K562 (cell line): ENCODE data around the gene HDAC6. TPM values are rescaled to one million over a fixed set of nuclear protein-coding genes. Genes with fewer than 3 reads are reported as not detected.

Source experiments
- CREB3L1 ChIP-seq: fragments of 450-650 bp; IDR thresholded peaks from 2 replicates; pipeline ENCODE4 v1.6.1; 2014; ENCODE audit warnings: low read depth, mild to moderate bottlenecking, moderate library complexity, borderline replicate concordance
- ELK1 ChIP-seq: sonication (generic); formaldehyde crosslinking; IDR thresholded peaks from 2 replicates; pipeline ENCODE4 v1.8.1; 2022; ENCODE audit warnings: missing genetic modification reagents
- KHSRP ChIP-seq: fragments of 450-650 bp; IDR thresholded peaks from 2 replicates; pipeline ENCODE4 v1.6.1; 2017
- NFRKB ChIP-seq: fragments of 450-650 bp; IDR thresholded peaks from 2 replicates; pipeline ENCODE4 v1.6.1; 2016; ENCODE audit warnings: low read depth
- PHF21A ChIP-seq: fragments of 450-650 bp; IDR thresholded peaks from 2 replicates; pipeline ENCODE4 v1.6.1; 2017; ENCODE audit warnings: low read depth, borderline replicate concordance
- POLR2G ChIP-seq: fragments of 200-400 bp; formaldehyde crosslinking; IDR thresholded peaks from 2 replicates; pipeline ENCODE4 v1.6.1; 2017; ENCODE audit warnings: low read depth, mild to moderate bottlenecking, antibody characterized with exemption, low read length, moderate library complexity
- RERE ChIP-seq: sonication (generic); formaldehyde crosslinking; IDR thresholded peaks from 2 replicates; pipeline ENCODE4 v1.8.0; 2023; ENCODE audit warnings: missing genetic modification reagents, mild to moderate bottlenecking, borderline replicate concordance
- RFX5 ChIP-seq: IDR thresholded peaks from 2 replicates; pipeline ENCODE4 v1.6.1; 2011; ENCODE audit warnings: low read depth, mild to moderate bottlenecking, improper control_type of control experiment, low read length
- SIN3A ChIP-seq, 2 experiments: fragments of 150-350 bp in 1 of 2; IDR thresholded peaks; 2 replicates each; pipeline ENCODE4 v1.6.1; 2011 to 2016; ENCODE audit warnings: borderline replicate concordance in 2 of 2, low read depth in 2 of 2, low read length in 2 of 2, mild to moderate bottlenecking in 2 of 2, moderate library complexity in 2 of 2; ENCODE audit not compliant: control insufficient read depth in 1 of 2
- SLC30A9 ChIP-seq: fragments of 250-450 bp; sonication (Bioruptor Pico); IDR thresholded peaks from 2 replicates; pipeline ENCODE4 v1.8.0; 2022; ENCODE audit warnings: mild to moderate bottlenecking, moderate library complexity
- ZBTB8A ChIP-seq: fragments of 450-650 bp; IDR thresholded peaks from 2 replicates; pipeline ENCODE4 v1.6.1; 2018; ENCODE audit warnings: mild to moderate bottlenecking, moderate library complexity; ENCODE audit not compliant: partially characterized antibody
- ZFP91 ChIP-seq: sonication (generic); formaldehyde crosslinking; IDR thresholded peaks from 2 replicates; pipeline ENCODE4 v1.8.0; 2022; ENCODE audit warnings: mild to moderate bottlenecking, missing genetic modification reagents
- ZHX1 ChIP-seq: fragments of 150-350 bp; conservative IDR thresholded peaks from 2 replicates; pipeline ENCODE4 v1.6.1; 2014; ENCODE audit warnings: low read length
- polyA plus RNA-seq, 8 experiments: library from polyadenylated mRNA; depleted of rRNA in 4 of 8; stranded (reverse) in 5 of 8; unstranded in 3 of 8; fragments of >200 nt; fragmentation: Nextera tagmentation in 2 of 8; fragmentation: Illumina TruSeq in 1 of 8; extraction: Ambion mirVana in 2 of 8; extraction: Trizol in 1 of 8; gene quantifications; 2 replicates each; pipeline versions ENCODE4 v1.2.1 to v1.2.3, GENCODE V29; 2011 to 2014; ENCODE audit warnings: inconsistent platforms in 1 of 8, missing spikeins in 1 of 8
- total RNA-seq, 7 experiments: library from RNA; depleted of rRNA in 6 of 7; stranded (reverse); fragments of >200 nt in 6 of 7; fragmentation: Illumina TruSeq in 2 of 7; extraction: Trizol in 2 of 7; gene quantifications; 2 replicates each; pipeline versions ENCODE4 v1.2.1 to v1.2.3, GENCODE V29; 2011 to 2021; ENCODE audit warnings: low replicate concordance in 1 of 7

The HDAC6 gene
- total and polyA plus RNA-seq, 9 of the 15 experiments (the other 6 are each of a cell fraction or from before 2014, with no cell fraction given), result 29.9 to 101 (median 71.2) TPM

- TF ChIP-seq ZBTB8A (no peak), NFRKB (peak; percentile 34; the same call in 1 of the 2 replicates), ZHX1 (peak; percentile 64; the same call in 1 of the 2 replicates), ELK1 (CRISPR knock-in tag) (no peak), RERE (CRISPR knock-in tag) (no peak), PHF21A (no peak), KHSRP (peak; percentile 96), ZFP91 (CRISPR knock-in tag) (no peak), SIN3A (IDR thresholded peaks at IDR 0.05; ENCODE audit: borderline replicate concordance in 2 of 2, control insufficient read depth in 1 of 2, low read depth in 2 of 2, low read length in 2 of 2) (peak; percentile 64 to 88; a peak in 2 of 4 replicates), RFX5 (no peak), SLC30A9 (CRISPR knock-in tag) (no peak), POLR2G (peak; percentile 71), CREB3L1 (peak; percentile 84)
Measured at GRCh38 chrX:48801280-48802088, at the start of gene HDAC6 (continued).
